OCI-LY3 (cell line): ENCODE measurements around the gene RNF13.

ENCODE experiments used
- H2AFZ ChIP-seq: fragments of 200-600, 300-600 bp; shearing (Covaris generic); 2 replicates; pipeline ENCODE4 v1.6.0; 2014; ENCODE audit warnings: antibody characterized with exemption, low read depth, low read length
- H3K27ac ChIP-seq: fragments of 200-600, 300-600 bp; sonication (generic); 2 replicates; pipeline ENCODE4 v1.5.1; 2014; ENCODE audit warnings: mild to moderate bottlenecking, low read length, moderate library complexity, mixed read lengths
- H3K27me3 ChIP-seq: fragments of 200-600, 300-600 bp; sonication (generic); 2 replicates; pipeline ENCODE4 v1.6.1; 2014; ENCODE audit warnings: low read depth, low read length, mixed read lengths
- H3K36me3 ChIP-seq: fragments of 200-600, 300-600 bp; sonication (generic); replicated peaks from 2 replicates; pipeline ENCODE3; 2014; ENCODE audit warnings: low read depth, low read length, mixed read lengths
- H3K4me1 ChIP-seq: fragments of 300-600, 200-600 bp; sonication (generic); 2 replicates; pipeline ENCODE4 v1.6.1; 2014; ENCODE audit warnings: low read length, mixed read lengths
- H3K4me2 ChIP-seq: fragments of 200-600, 300-600 bp; sonication (generic); 2 replicates; pipeline ENCODE4 v1.6.1; 2014; ENCODE audit warnings: low read length, mixed read lengths
- H3K4me3 ChIP-seq: fragments of 300-600, 200-600 bp; sonication (generic); 2 replicates; pipeline ENCODE4 v1.5.1; 2014; ENCODE audit warnings: antibody characterized with exemption, mild to moderate bottlenecking, low read length, moderate library complexity
- H3K79me2 ChIP-seq: fragments of 300-600, 200-600 bp; shearing (Covaris generic); 2 replicates; pipeline ENCODE4 v1.6.1; 2014; ENCODE audit warnings: mild to moderate bottlenecking, low read length, mixed read lengths
- H3K9ac ChIP-seq: fragments of 300-600, 200-600 bp; shearing (Covaris generic); 2 replicates; pipeline ENCODE4 v1.6.0; 2014; ENCODE audit warnings: mild to moderate bottlenecking, low read length, moderate library complexity
- H3K9me3 ChIP-seq: fragments of 200-600, 300-600 bp; shearing (Covaris generic); 2 replicates; pipeline ENCODE4 v1.6.1; 2014; ENCODE audit warnings: low read length, mixed read lengths; ENCODE audit not compliant: insufficient read depth
- H4K20me1 ChIP-seq: fragments of 200-600, 300-600 bp; sonication (generic); 2 replicates; pipeline ENCODE4 v1.6.1; 2016; ENCODE audit warnings: low read length, mixed read lengths; ENCODE audit not compliant: insufficient read depth
- EZH2phosphoT487 ChIP-seq: fragments of 200-600 bp; shearing (Covaris generic); IDR thresholded peaks from 2 replicates; pipeline ENCODE4 v1.6.1; 2018; ENCODE audit warnings: antibody characterized with exemption, mixed run types, low read depth
- TF ChIP-seq, protein P1 (sequence below): fragments of 200-600, 300-600 bp; sonication (generic); IDR thresholded peaks from 2 replicates; pipeline ENCODE4 v1.5.1; 2014; ENCODE audit warnings: antibody characterized with exemption, low read length, low read depth

The RNF13 gene

GRCh38 chr3:149990423-149990948, 177.5 kb downstream of the RNF13 start:
- Histone ChIP-seq H3K9ac (no peak overlapping the region), H3K79me2 (no peaks in the 10 kb centered on the region), H2AFZ (no peak overlapping the region), H3K4me3 (no peak overlapping the region), H3K4me2 (no peak overlapping the region), H3K9me3 (0 out of 2 replicates have a peak, but pooled peaks cover 4% of the 10 kb centered on the region), H3K27me3 (no peaks in the 10 kb centered on the region), H3K4me1 (peaks cover 3% of the 10 kb centered on the region; the same call in 1 of the 2 replicates), H3K36me3 (no peaks in the 10 kb centered on the region), H4K20me1 (no peaks in the 10 kb centered on the region), H3K27ac (no peak overlapping the region)
- TF ChIP-seq, protein P1, sequence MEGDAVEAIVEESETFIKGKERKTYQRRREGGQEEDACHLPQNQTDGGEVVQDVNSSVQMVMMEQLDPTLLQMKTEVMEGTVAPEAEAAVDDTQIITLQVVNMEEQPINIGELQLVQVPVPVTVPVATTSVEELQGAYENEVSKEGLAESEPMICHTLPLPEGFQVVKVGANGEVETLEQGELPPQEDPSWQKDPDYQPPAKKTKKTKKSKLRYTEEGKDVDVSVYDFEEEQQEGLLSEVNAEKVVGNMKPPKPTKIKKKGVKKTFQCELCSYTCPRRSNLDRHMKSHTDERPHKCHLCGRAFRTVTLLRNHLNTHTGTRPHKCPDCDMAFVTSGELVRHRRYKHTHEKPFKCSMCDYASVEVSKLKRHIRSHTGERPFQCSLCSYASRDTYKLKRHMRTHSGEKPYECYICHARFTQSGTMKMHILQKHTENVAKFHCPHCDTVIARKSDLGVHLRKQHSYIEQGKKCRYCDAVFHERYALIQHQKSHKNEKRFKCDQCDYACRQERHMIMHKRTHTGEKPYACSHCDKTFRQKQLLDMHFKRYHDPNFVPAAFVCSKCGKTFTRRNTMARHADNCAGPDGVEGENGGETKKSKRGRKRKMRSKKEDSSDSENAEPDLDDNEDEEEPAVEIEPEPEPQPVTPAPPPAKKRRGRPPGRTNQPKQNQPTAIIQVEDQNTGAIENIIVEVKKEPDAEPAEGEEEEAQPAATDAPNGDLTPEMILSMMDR = no peak
- no peak for TF ChIP-seq EZH2phosphoT487

GRCh38 chr3:149992416-149993058, 179.5 kb downstream of the RNF13 start:
- no peak for TF ChIP-seq EZH2phosphoT487
- TF ChIP-seq, protein P1 = no peak
- Histone ChIP-seq H3K36me3 (no peaks in the 10 kb centered on the region), H3K9me3 (0 out of 2 replicates have a peak, but pooled peaks cover 4% of the 10 kb centered on the region), H3K4me3 (no peak overlapping the region), H2AFZ (no peak overlapping the region), H3K9ac (no peak overlapping the region), H3K79me2 (no peaks in the 10 kb centered on the region), H3K27ac (no peak overlapping the region), H3K27me3 (no peaks in the 10 kb centered on the region), H3K4me2 (no peak overlapping the region), H3K4me1 (peaks cover 3% of the 10 kb centered on the region; the same call in 1 of the 2 replicates), H4K20me1 (no peaks in the 10 kb centered on the region)

GRCh38 chr3:149998946-149999345, 185.9 kb downstream of the RNF13 start:
- H3K79me2 ChIP-seq = no peaks in the 10 kb centered on the region
- no peak for TF ChIP-seq EZH2phosphoT487
- TF ChIP-seq, protein P1 = no peak
- H2AFZ ChIP-seq = no peak overlapping the region
- H3K4me3 ChIP-seq = no peak overlapping the region
- no peaks in the 10 kb centered on the region for H3K27me3 ChIP-seq
- H3K9ac ChIP-seq = no peak overlapping the region
- H4K20me1 ChIP-seq = no peaks in the 10 kb centered on the region
- no peak overlapping the region for H3K4me2 ChIP-seq
- H3K36me3 ChIP-seq = no peaks in the 10 kb centered on the region
- 0 out of 2 replicates have a peak, but pooled peaks cover 4% of the 10 kb centered on the region for H3K9me3 ChIP-seq
- H3K27ac ChIP-seq = no peak overlapping the region
- H3K4me1 ChIP-seq = no peaks in the 10 kb centered on the region

- Histone ChIP-seq H3K36me3 (no peaks in the 10 kb centered on the region), H3K4me3 (no peak overlapping the region), H3K79me2 (no peaks in the 10 kb centered on the region), H3K4me1 (no peaks in the 10 kb centered on the region), H4K20me1 (no peaks in the 10 kb centered on the region), H3K9ac (no peak overlapping the region), H3K4me2 (no peak overlapping the region), H3K9me3 (0 out of 2 replicates have a peak, but pooled peaks cover 4% of the 10 kb centered on the region), H2AFZ (no peak overlapping the region), H3K27me3 (no peaks in the 10 kb centered on the region), H3K27ac (no peak overlapping the region)
- TF ChIP-seq, protein P1 = no peak
- no peak for TF ChIP-seq EZH2phosphoT487
Measured at GRCh38 chr3:149999421-149999820, 186.4 kb downstream of the RNF13 start.
